AG04449 (cell line): ENCODE results near the gene SRP68.

Source experiments
- CTCF ChIA-PET: fragments of 350-600 bp; formaldehyde crosslinking; extraction: SDS; loops from one replicate; lab custom pipeline; 2021; ENCODE audit warnings: antibody characterized with exemption; lab: Yijun Ruan, JAX
- POLR2A ChIA-PET: fragments of 400-600, 350-600 bp; formaldehyde crosslinking; extraction: SDS; loops from one replicate; lab custom pipeline; 2020; ENCODE audit warnings: antibody characterized with exemption, inconsistent platforms; lab: Yijun Ruan, JAX
- DNase-seq: peaks from one replicate; pipeline ENCODE4 v3.0.0-alpha.2; 2010; ENCODE audit warnings: low read depth, low spot score
- H3K4me3 ChIP-seq: 2 replicates; pipeline ENCODE4 v1.5.1; 2011; ENCODE audit warnings: low read depth, mild to moderate bottlenecking, control low read depth, low read length
- CTCF ChIP-seq: IDR thresholded peaks from one replicate; pipeline ENCODE4 v1.5.1; 2011; ENCODE audit warnings: mild to moderate bottlenecking, moderate library complexity, low read length, control low read depth, inconsistent platforms; ENCODE audit not compliant: insufficient read depth; ENCODE audit errors: missing control alignments

The SRP68 gene

GRCh38 chr17:76013377-76013932 is 58.9 kb downstream of the SRP68 start:
- no peak for DNase-seq
- ChIA-PET POLR2A (no interaction called here), CTCF (interaction anchor here (0.6 to 17.3 kb wide), 60 partner anchors 10 to 385 kb away, joined by 3 to 363 read pairs (median 5); partner anchors contain the start of genes CDK3, EVPL, EXOC7 and MRPL38)
- no peak for TF ChIP-seq CTCF
- H3K4me3 ChIP-seq, result no peak overlapping the region

- ChIA-PET POLR2A (no interaction called here), CTCF (interaction anchor here (0.6 to 17.3 kb wide), 13 partner anchors 9 to 287 kb away, joined by 3 to 363 read pairs (median 6); partner anchors contain the start of genes CDK3 and MRPL38)
- no peak overlapping the region for H3K4me3 ChIP-seq
- TF ChIP-seq CTCF, result no peak
- no peak for DNase-seq
These were observed 60.4 kb downstream of the SRP68 start for GRCh38 chr17:76011951-76012350.

- ChIA-PET POLR2A (no interaction called here), CTCF (interaction anchor here (0.7 to 17.3 kb wide), 10 partner anchors 8 to 289 kb away, joined by 3 to 363 read pairs (median 5); partner anchors contain the start of genes CDK3 and MRPL38)
- H3K4me3 ChIP-seq, result no peak overlapping the region
- no peak for DNase-seq
- TF ChIP-seq CTCF, result no peak
These were observed 62.2 kb downstream of the SRP68 start for GRCh38 chr17:76009969-76010661.

GRCh38 chr17:76009447-76009846 is 62.9 kb downstream of the SRP68 start:
- CTCF ChIA-PET, result interaction anchor here (0.7 to 17.3 kb wide), 7 partner anchors 5 to 271 kb away, joined by 3 to 363 read pairs (median 113); partner anchors contain the start of genes CDK3 and MRPL38
- POLR2A ChIA-PET, result no interaction called here

GRCh38 chr17:76008630-76009425 is 63.5 kb downstream of the SRP68 start:
- DNase-seq, result no peak
- ChIA-PET CTCF (interaction anchor here (1.1 to 17.3 kb wide), 8 partner anchors 6 to 375 kb away, joined by 3 to 363 read pairs (median 58); partner anchors contain the start of genes CDK3, MRPL38 and SMIM5), POLR2A (no interaction called here)
- H3K4me3 ChIP-seq, result no peak overlapping the region
- no peak for TF ChIP-seq CTCF

More at GRCh38 chr17:76009447-76009846, 62.9 kb downstream of the SRP68 start:
- no peak overlapping the region for H3K4me3 ChIP-seq
- TF ChIP-seq CTCF, result no peak
- DNase-seq, result no peak

- POLR2A ChIA-PET, result interaction anchor here (0.7 kb wide), 1 partner anchor 9 kb away, joined by 3 read pairs; no protein-coding TSS in a partner anchor
- no peak for DNase-seq
- TF ChIP-seq CTCF, result no peak
- CTCF ChIA-PET, result interaction anchor here (1.1 to 17.3 kb wide), 8 partner anchors 6 to 375 kb away, joined by 3 to 363 read pairs (median 58); partner anchors contain the start of genes CDK3, MRPL38 and SMIM5
- no peak overlapping the region for H3K4me3 ChIP-seq
These were observed 64.1 kb downstream of the SRP68 start for GRCh38 chr17:76008208-76008607.
